Measurements from ENCODE around the gene CHST15. TPM values are rescaled to one million over a fixed set of nuclear protein-coding genes. Genes with fewer than 3 reads are reported as not detected.

CHST15 gene
- total and polyA plus RNA-seq, 2 of the 8 experiments (the other 6 are each of a cell fraction or from before 2014, with no cell fraction given), result 8.8 to 9.1 TPM

- Histone ChIP-seq H3K79me1 (ENCODE audit: low read depth, low read length) (no peaks in the 10 kb centered on the region), H3K4ac (replicated peaks; ENCODE audit: insufficient read length, low read depth, low read length) (no peak overlapping the region), H2BK15ac (ENCODE audit: low read length) (no peak overlapping the region), H3K4me2 (ENCODE audit: insufficient read depth in 1 of 2, low read depth in 2 of 2, low read length in 2 of 2) (no peak overlapping the region), H4K20me1 (replicated peaks in 1 of 2; ENCODE audit: control insufficient read depth in 1 of 2, insufficient read depth in 2 of 2, low read length in 2 of 2) (no peaks in the 10 kb centered on the region), H2BK120ac (replicated peaks; ENCODE audit: low read depth, low read length) (no peak overlapping the region), H2AFZ (ENCODE audit: low read length) (no peak overlapping the region), H3K9ac (replicated peaks in 1 of 4; ENCODE audit: extremely low read depth in 1 of 4, low read depth in 3 of 4, low read length in 3 of 4) (no peak overlapping the region), H3K36me3 (ENCODE audit: control insufficient read depth in 2 of 4, insufficient read depth in 4 of 4, low read length in 3 of 4) (no peaks in the 10 kb centered on the region), H2BK20ac (ENCODE audit: low read length) (no peak overlapping the region), H3K23me2 (ENCODE audit: low read depth, low read length) (peaks cover 2% of the 10 kb centered on the region; the same call in 1 of the 2 replicates), H4K91ac (replicated peaks; ENCODE audit: insufficient read length, low read length) (no peak overlapping the region), H2BK12ac (ENCODE audit: low read depth, low read length) (no peak overlapping the region), H2BK5ac (ENCODE audit: low read depth, low read length) (no peak overlapping the region), H3K56ac (replicated peaks; ENCODE audit: insufficient read length, low read depth, low read length) (no peak overlapping the region), H4K5ac (ENCODE audit: insufficient read length, low read depth, low read length) (no peak overlapping the region), H3K27ac (ENCODE audit: low read depth, low read length) (no peak overlapping the region), H4K8ac (ENCODE audit: extremely low read depth, insufficient read depth, low read length) (no peak overlapping the region), H3K4me3 (ENCODE audit: extremely low read depth in 1 of 4, insufficient read depth in 2 of 4, low read depth in 3 of 4, low read length in 4 of 4) (no peak overlapping the region), H3K23ac (ENCODE audit: insufficient read length) (no peak overlapping the region), H3K79me2 (ENCODE audit: control insufficient read depth in 1 of 2, insufficient read depth in 2 of 2, low read length in 2 of 2) (no peaks in the 10 kb centered on the region), H3K27me3 (replicated peaks in 1 of 4; ENCODE audit: control insufficient read depth in 3 of 4, extremely low read depth in 1 of 4, insufficient read depth in 3 of 4, low read length in 3 of 4) (peaks cover 0 to 1% (median 0%) of the 10 kb centered on the region in 4 experiments; a peak in 1 of 7 replicates), H3K4me1 (replicated peaks in 1 of 4; ENCODE audit: control insufficient read depth in 3 of 4, insufficient read depth in 4 of 4, low read length in 3 of 4) (peaks cover 0 to 2% (median 0%) of the 10 kb centered on the region in 4 experiments; a peak in 3 of 7 replicates), H3K18ac (ENCODE audit: extremely low read depth, low read length) (no peak overlapping the region), H2AK5ac (ENCODE audit: low read depth, low read length) (no peak overlapping the region), H3K14ac (ENCODE audit: insufficient read length) (no peak overlapping the region), H3K9me3 (ENCODE audit: insufficient read depth in 2 of 2, low read depth in 1 of 2, low read length in 1 of 2) (no peaks in the 10 kb centered on the region)
- TF ChIP-seq POU5F1 (IDR thresholded peaks at IDR 0.05; ENCODE audit: low read depth, low read length), result no peak
- TF ChIP-seq FOSL1 (IDR thresholded peaks at IDR 0.05; ENCODE audit: insufficient read depth, low read depth, low read length), result no peak
- no peak for TF ChIP-seq NANOG (IDR thresholded peaks at IDR 0.05; ENCODE audit: insufficient read depth, low read depth, low read length, poor library complexity, severe bottlenecking)
- TF ChIP-seq RNF2 (IDR thresholded peaks at IDR 0.05; ENCODE audit: borderline replicate concordance, low read depth, low read length, missing control alignments, poor library complexity, severe bottlenecking), result no peak
- no peak for TF ChIP-seq CTBP2 (IDR thresholded peaks at IDR 0.05; ENCODE audit: borderline replicate concordance, insufficient read depth, insufficient read length, low read length)
- no peak for TF ChIP-seq SIRT6 (IDR thresholded peaks at IDR 0.05; ENCODE audit: low read length)
- TF ChIP-seq CHD2 (IDR thresholded peaks at IDR 0.05; ENCODE audit: low read length), result no peak
- TF ChIP-seq KDM4A (IDR thresholded peaks at IDR 0.05; ENCODE audit: low read depth, low read length, severe bottlenecking), result no peak
- WGBS, 2 experiments (ENCODE audit: extremely low coverage in 1 of 2, insufficient coverage in 1 of 2, insufficient read length in 1 of 2, insufficient replicate concordance in 2 of 2, low coverage in 1 of 2, low lambda C conversion rate in 2 of 2, missing lambda C conversion rate in 1 of 2), result 84% methylated on average over 5 of the region's 5 CpGs; no CpG with 5 or more reads in 1 of the 2 experiments
- DNase-seq (ENCODE audit: low read depth in 1 of 2, low spot score in 2 of 2), result no peak
- no peak for FAIRE-seq
- ChIA-PET POLR2A (ENCODE audit: partially characterized antibody) (no interaction called here), CTCF (ENCODE audit: partially characterized antibody) (interaction anchor here (0.7 to 3.8 kb wide), 3 partner anchors 13 to 110 kb away, joined by 4 to 22 read pairs (median 6); no protein-coding TSS in a partner anchor)
These were observed 12.2 kb upstream of the CHST15 start for GRCh38 chr10:124105594-124105993.
